VCaP (cell line): Measurements from ENCODE around the gene CMTM4.

Experiments
- H3K27ac ChIP-seq: fragments of 450-650 bp; 2 replicates; pipeline ENCODE4 v1.5.1; 2017
- TF ChIP-seq, protein P1 (sequence below): fragments of 450-650 bp; conservative IDR thresholded peaks from 2 replicates; pipeline ENCODE4 v1.5.1; 2017; ENCODE audit warnings: mild to moderate bottlenecking, moderate library complexity

CMTM4 gene

DNA sequence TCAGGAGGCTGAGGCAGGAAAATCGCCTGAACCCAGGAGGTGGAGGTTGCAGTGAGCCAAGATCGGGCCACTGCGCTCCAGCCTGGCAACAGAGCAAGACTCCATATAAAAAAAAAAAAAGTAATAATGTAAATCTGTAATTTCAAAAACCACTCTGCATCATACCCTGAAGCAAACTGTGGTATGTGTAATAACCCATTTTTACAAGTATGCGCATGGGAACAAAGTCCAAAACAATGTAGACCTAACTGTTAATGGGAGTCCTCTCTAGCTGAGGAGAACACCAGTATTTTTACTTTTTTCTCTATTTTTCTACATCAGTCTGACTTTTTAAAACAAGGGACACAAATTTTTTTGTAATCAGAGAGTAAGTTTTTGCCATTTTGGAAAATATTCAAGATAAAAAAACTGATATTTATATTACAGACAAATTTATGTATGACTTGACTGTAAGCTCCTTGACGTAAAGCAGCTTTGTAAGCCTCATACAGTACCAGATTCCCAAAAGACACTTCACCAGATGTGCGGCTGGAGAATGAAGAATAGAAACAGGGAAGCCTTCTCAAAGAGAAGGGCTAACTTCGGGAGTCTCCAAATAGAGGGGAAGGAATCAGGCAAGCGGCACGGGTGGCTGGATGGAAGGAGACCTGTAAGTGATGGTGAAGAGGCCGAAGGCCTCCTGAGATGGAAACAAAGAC, 25.7 kb downstream of the CMTM4 start:
- TF ChIP-seq, protein P1, sequence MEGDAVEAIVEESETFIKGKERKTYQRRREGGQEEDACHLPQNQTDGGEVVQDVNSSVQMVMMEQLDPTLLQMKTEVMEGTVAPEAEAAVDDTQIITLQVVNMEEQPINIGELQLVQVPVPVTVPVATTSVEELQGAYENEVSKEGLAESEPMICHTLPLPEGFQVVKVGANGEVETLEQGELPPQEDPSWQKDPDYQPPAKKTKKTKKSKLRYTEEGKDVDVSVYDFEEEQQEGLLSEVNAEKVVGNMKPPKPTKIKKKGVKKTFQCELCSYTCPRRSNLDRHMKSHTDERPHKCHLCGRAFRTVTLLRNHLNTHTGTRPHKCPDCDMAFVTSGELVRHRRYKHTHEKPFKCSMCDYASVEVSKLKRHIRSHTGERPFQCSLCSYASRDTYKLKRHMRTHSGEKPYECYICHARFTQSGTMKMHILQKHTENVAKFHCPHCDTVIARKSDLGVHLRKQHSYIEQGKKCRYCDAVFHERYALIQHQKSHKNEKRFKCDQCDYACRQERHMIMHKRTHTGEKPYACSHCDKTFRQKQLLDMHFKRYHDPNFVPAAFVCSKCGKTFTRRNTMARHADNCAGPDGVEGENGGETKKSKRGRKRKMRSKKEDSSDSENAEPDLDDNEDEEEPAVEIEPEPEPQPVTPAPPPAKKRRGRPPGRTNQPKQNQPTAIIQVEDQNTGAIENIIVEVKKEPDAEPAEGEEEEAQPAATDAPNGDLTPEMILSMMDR = no peak
- H3K27ac ChIP-seq = no peak overlapping the region

DNA sequence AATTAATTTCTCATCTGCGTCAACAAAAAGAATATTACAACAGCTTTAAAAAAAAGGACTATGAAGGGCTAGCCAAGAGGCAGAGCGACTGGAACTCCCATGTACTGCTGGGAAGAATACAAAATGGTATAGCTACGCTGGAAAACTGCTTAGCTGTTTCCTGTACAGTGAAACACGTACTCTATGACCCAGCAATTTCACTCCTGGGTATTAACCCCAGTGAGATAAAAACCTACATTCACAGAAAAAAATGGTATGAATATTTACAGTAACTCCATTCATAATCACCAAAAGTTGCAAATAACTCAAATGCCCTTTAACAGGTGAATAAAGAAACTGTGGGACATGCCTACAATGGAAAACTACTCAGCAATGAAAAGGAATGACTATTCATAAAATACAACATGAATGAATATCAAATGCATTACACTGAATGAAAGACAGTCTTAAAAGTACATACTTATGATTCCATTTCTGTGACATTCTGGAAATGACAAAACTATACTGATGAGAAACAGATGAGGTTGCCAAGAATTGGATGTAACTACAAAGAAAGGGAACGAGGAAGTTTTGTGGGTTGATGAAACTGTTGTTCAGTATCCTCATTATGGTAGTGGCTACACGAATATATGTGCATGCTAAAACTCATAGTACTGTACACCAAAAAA, 27.6 kb downstream of the CMTM4 start:
- no peak overlapping the region for H3K27ac ChIP-seq
- TF ChIP-seq, protein P1 = no peak

DNA sequence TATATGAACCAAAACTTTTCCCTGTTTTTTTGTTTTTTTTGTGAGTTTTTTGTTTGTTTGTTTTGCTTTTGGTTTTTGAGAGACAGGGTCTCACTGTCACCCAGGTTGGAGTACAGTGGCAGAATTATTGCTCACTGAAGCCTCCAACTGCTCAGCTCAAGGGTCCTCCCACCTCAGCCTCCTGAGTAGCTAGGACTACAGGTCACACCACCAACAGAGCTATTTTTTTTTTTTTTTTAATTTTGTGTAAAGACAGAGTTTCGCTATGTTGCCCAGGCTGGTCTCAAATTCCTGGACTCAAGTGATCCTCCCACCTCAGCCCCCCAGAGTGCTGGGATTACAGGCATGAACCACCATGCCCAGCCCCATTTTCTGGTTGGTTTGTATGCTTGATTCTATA, 28.6 kb downstream of the CMTM4 start:
- no peak overlapping the region for H3K27ac ChIP-seq
- TF ChIP-seq, protein P1 = no peak

GRCh38 chr16:66662445-66663194, 33.9 kb downstream of the CMTM4 start:
- H3K27ac ChIP-seq = peak overlapping the region; percentile 71
- TF ChIP-seq, protein P1 = peak; percentile 65

DNA sequence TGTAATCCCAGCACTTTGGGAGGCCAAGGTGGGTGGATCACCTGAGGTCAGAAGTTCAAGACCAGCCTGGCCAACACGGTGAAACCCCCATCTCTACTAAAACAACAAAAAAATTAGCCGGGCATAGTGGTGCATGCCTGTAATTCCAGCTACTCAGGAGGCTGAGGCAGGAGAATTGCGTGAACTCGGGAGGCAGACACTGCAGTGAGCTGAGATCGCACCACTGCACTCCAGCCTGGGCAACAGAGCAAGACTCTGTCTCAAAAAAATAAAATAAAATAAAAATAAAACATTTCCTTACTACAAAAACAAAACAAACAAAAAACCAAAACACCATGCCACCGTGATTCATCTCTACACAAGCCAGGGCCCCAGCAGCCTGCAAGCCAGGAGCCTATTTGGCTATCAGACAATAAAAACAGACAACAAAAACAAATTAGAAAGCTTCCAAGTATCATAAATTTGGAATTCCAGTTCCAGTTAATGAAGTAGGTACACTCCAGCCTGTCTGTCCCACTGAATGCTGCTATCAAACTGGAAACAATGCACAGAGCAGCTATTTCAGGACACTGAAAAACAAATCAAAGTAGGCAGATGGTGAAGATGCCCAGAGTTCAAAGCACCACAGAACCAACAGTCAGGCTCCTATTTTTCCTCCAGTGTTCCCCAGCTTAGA, 34.7 kb downstream of the CMTM4 start:
- H3K27ac ChIP-seq = peak overlapping the region; percentile 71

- peak overlapping the region; percentile 71 for H3K27ac ChIP-seq
- TF ChIP-seq, protein P1 = no peak
Measured at GRCh38 chr16:66661210-66661560, 35.4 kb downstream of the CMTM4 start.

DNA sequence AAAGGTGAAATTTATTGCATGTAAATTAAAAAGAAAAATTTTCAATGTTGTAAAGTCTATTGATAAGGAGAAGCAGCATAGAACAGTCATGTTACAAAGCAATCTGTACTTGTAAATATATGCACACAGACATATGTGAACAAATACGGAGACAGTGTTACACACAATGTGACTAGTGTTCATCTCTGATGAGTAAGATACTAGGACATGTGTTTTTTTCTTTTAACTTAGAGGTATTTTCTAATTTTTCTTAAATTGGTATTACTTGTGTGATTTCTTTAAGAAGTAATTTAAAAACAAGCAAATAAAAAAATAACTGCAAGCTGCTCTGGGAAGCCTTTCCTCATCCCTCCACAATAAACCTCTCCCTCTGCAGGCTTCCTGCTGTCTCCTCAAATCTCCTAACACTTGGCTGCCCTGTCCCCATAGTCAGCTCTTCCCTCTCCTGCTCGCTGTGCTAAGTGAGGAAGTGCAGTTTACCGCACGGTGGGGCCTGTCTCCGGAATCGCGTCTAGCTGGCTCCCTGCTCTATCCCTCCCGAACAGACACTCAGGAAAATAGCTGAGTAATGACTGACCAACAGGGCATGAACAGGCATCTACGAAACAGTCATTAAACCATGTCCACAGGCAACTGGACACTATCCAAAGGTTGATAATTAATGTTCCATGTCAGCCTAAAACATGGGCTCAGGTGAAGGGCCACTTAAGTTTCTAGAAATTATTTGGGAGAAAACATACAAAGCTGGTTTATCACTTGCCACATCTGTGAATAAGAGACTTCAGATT, 35.9 kb downstream of the CMTM4 start:
- peak overlapping the region; percentile 71 for H3K27ac ChIP-seq

More for the DNA sequence above, 35.9 kb downstream of the CMTM4 start:
- TF ChIP-seq, protein P1 = peak; percentile 29; the same call in 1 of the 2 replicates
